PFSK-1 (cell line): ENCODE measurements around the gene PREX1.

Source experiments
- FOXP2 ChIP-seq: optimal IDR thresholded peaks from 2 replicates; pipeline ENCODE3; 2011; ENCODE audit warnings: borderline replicate concordance, control low read depth, inconsistent platforms; ENCODE audit not compliant: insufficient read depth; ENCODE audit errors: extremely low read length, extremely low read depth
- POLR2AphosphoS5 ChIP-seq: IDR thresholded peaks from 2 replicates; pipeline ENCODE4 v1.6.1; 2012; ENCODE audit warnings: low read depth, mild to moderate bottlenecking, control low read depth, low read length, moderate library complexity
- REST ChIP-seq, 2 experiments: IDR thresholded peaks; 2 replicates each; pipeline versions ENCODE4 v1.6.1 to v1.8.0; 2011 to 2012; ENCODE audit warnings: low read depth in 2 of 2, low read length in 2 of 2, control low read depth in 1 of 2, inconsistent platforms in 1 of 2, mild to moderate bottlenecking in 1 of 2, moderate library complexity in 1 of 2; ENCODE audit not compliant: insufficient read depth in 1 of 2
- SIN3A ChIP-seq: IDR thresholded peaks from 2 replicates; pipeline ENCODE4 v1.6.1; 2012; ENCODE audit warnings: mild to moderate bottlenecking, low read length, moderate library complexity, borderline replicate concordance; ENCODE audit not compliant: insufficient read depth
- TAF1 ChIP-seq: IDR thresholded peaks from 2 replicates; pipeline ENCODE4 v1.6.1; 2012; ENCODE audit warnings: low read length, control low read depth, borderline replicate concordance; ENCODE audit not compliant: insufficient read depth

The PREX1 gene

GRCh38 chr20:48618631-48619030 lies 209.2 kb downstream of the PREX1 start:
- TF ChIP-seq SIN3A (no peak), TAF1 (no peak), REST (IDR thresholded peaks at IDR 0.05; ENCODE audit: insufficient read depth in 1 of 2, low read depth in 2 of 2, low read length in 2 of 2) (no peak), POLR2AphosphoS5 (no peak), FOXP2 (no peak)

- TF ChIP-seq POLR2AphosphoS5 (no peak), TAF1 (no peak), REST (IDR thresholded peaks at IDR 0.05; ENCODE audit: insufficient read depth in 1 of 2, low read depth in 2 of 2, low read length in 2 of 2) (no peak), SIN3A (no peak), FOXP2 (no peak)
Observed at GRCh38 chr20:48618052-48618451, 209.7 kb downstream of the PREX1 start.

- no peak for TF ChIP-seq FOXP2
- TF ChIP-seq SIN3A: no peak
- no peak for TF ChIP-seq REST (IDR thresholded peaks at IDR 0.05; ENCODE audit: insufficient read depth in 1 of 2, low read depth in 2 of 2, low read length in 2 of 2)
- no peak for TF ChIP-seq TAF1
- TF ChIP-seq POLR2AphosphoS5: no peak
Observed at GRCh38 chr20:48617481-48617880, 210.3 kb downstream of the PREX1 start.

GRCh38 chr20:48616481-48616880 lies 211.3 kb downstream of the PREX1 start:
- TF ChIP-seq SIN3A (no peak), TAF1 (no peak), FOXP2 (no peak), POLR2AphosphoS5 (no peak), REST (IDR thresholded peaks at IDR 0.05; ENCODE audit: insufficient read depth in 1 of 2, low read depth in 2 of 2, low read length in 2 of 2) (no peak)

- no peak for TF ChIP-seq SIN3A
- TF ChIP-seq POLR2AphosphoS5: no peak
- no peak for TF ChIP-seq REST (IDR thresholded peaks at IDR 0.05; ENCODE audit: insufficient read depth in 1 of 2, low read depth in 2 of 2, low read length in 2 of 2)
- no peak for TF ChIP-seq FOXP2
Observed at GRCh38 chr20:48615871-48616270, 211.9 kb downstream of the PREX1 start.
